WI38 (cell line): ENCODE measurements around the gene PASK.
A peak's percentile ranks its signal among the peaks of the same experiment; 100 is the strongest.
"Not testable (repeated sequence)": the region's sequence is repeated elsewhere in the genome, so short reads cannot be mapped to it uniquely, and the experiment has no call there.

Experiments
- H3K4me3 ChIP-seq: 2 replicates; pipeline ENCODE4 v1.5.1; 2011; ENCODE audit warnings: low read depth, mild to moderate bottlenecking, control low read depth, low read length
- CTCF ChIP-seq: IDR thresholded peaks from 2 replicates; pipeline ENCODE4 v1.5.1; 2012; ENCODE audit warnings: low read depth, mild to moderate bottlenecking, control low read depth, low read length

Gene PASK

GRCh38 chr2:241148891-241149674, at the start of gene PASK:
PASK (minus strand) TSS chr2:241149472; CDS start chr2:241143032, 6,440 bp downstream.
- no peak for TF ChIP-seq CTCF
- peak within 1 kb of the TSS; percentile 92 for H3K4me3 ChIP-seq

GRCh38 chr2:241198381-241199279, 49.4 kb upstream of the PASK start:
- TF ChIP-seq CTCF, result no peak
- no peak overlapping the region for H3K4me3 ChIP-seq

- no peak overlapping the region for H3K4me3 ChIP-seq
- TF ChIP-seq CTCF, result no peak
Measured at GRCh38 chr2:241197947-241198346, 48.7 kb upstream of the PASK start.

GRCh38 chr2:241197246-241197645, 48.0 kb upstream of the PASK start:
- not testable (repeated sequence) for H3K4me3 ChIP-seq

GRCh38 chr2:241195506-241196130, 46.3 kb upstream of the PASK start:
- TF ChIP-seq CTCF, result no peak

GRCh38 chr2:241194811-241195210, 45.5 kb upstream of the PASK start:
- no peak overlapping the region for H3K4me3 ChIP-seq
- TF ChIP-seq CTCF, result no peak

More at GRCh38 chr2:241195506-241196130, 46.3 kb upstream of the PASK start:
- no peak overlapping the region for H3K4me3 ChIP-seq

GRCh38 chr2:241193271-241193670, 44.0 kb upstream of the PASK start:
- no peak overlapping the region for H3K4me3 ChIP-seq
- no peak for TF ChIP-seq CTCF
